ENCODE measurements around the gene SECTM1.

DNA sequence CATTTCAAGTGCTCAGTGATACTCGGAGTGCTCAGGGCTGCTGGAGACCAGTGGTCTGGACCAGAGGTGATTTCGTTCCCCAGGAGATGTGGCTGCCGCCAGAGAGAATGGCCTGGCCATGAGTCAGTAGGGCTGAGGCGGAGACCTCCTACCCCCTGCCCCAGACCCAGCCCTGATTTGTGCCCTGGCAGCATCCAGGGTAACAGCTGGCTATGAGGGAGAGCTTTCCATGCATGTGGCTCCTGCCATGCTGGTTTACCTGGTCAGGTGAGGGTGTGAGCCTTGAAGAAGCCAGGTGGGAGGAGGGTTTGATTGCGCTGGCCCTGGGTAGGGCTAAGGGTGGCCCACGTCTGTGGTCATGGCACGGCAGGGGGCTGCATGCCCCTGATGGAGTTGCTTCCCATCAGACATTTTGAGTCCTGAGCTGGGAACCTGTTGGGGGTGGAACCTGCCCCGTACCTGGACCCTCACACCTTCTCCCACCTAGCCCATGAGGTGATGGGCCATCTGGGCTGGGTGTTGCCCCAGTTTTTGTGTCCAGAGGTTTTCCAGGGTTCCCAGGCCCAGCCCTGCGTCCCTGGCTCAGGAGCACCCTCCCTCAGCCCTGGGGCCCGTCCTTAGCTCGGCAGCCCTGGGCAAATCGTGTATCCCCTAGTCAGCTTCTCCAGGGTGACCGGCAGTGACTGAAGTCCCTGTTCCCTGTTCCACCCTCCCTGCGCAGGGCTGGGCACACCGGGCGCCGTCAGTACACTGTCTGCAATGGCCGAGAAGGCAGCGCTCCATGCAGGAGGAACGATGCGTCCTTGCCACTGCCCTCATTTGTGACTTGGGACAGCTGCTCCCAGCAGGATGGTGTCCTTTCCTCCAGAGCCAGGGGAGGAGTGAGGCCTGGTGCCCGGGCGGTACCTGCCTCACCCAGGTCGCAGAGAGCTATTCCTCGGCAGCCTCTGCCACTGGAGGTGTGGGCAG, 51.0 kb downstream of the SECTM1 start:
- TF ChIP-seq, protein P1, sequence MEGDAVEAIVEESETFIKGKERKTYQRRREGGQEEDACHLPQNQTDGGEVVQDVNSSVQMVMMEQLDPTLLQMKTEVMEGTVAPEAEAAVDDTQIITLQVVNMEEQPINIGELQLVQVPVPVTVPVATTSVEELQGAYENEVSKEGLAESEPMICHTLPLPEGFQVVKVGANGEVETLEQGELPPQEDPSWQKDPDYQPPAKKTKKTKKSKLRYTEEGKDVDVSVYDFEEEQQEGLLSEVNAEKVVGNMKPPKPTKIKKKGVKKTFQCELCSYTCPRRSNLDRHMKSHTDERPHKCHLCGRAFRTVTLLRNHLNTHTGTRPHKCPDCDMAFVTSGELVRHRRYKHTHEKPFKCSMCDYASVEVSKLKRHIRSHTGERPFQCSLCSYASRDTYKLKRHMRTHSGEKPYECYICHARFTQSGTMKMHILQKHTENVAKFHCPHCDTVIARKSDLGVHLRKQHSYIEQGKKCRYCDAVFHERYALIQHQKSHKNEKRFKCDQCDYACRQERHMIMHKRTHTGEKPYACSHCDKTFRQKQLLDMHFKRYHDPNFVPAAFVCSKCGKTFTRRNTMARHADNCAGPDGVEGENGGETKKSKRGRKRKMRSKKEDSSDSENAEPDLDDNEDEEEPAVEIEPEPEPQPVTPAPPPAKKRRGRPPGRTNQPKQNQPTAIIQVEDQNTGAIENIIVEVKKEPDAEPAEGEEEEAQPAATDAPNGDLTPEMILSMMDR (IDR thresholded peaks at IDR 0.05; ENCODE audit: low read depth, low read length) = no peak
- TF ChIP-seq, protein P2, sequence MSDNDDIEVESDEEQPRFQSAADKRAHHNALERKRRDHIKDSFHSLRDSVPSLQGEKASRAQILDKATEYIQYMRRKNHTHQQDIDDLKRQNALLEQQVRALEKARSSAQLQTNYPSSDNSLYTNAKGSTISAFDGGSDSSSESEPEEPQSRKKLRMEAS (IDR thresholded peaks at IDR 0.05; ENCODE audit: low read depth, low read length) = no peak
- no peak for TF ChIP-seq MYC (IDR thresholded peaks at IDR 0.05; ENCODE audit: low read depth, low read length)

Data from NB4 (cell line).